ENCODE data around the gene TMEM178B.
"Not testable (repeated sequence)": the region's sequence is repeated elsewhere in the genome, so short reads cannot be mapped to it uniquely, and the experiment has no call there.

DNA sequence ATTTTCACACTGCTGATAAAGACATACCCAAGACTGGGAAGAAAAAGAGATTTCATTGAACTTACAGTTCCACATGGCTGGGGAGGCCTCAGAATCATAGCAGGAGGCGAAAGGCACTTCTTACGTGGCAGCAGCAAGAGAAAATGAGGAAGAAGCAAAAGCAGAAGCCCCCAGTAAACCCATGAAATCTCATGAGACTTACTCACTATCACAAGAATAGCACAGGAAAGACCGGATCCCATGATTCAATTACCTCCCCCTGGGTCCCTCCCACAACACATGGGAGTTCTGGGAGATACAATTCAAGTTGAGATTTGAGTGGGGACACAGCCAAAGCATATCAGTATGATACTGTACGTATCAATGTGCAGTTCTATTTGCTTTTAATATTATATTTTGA, 121.9 kb downstream of the TMEM178B start:
- TF ChIP-seq CTCF (IDR thresholded peaks at IDR 0.05); POLR2AphosphoS5 (IDR thresholded peaks at IDR 0.05); POLR2A (IDR thresholded peaks at IDR 0.05; ENCODE audit: low read depth); EP300 (IDR thresholded peaks at IDR 0.05): not testable (repeated sequence)

Data from esophagus muscularis mucosa (tissue), 4 donors.